Transverse colon (tissue), 4 donors: ENCODE data around the gene TMEM132D. TPM values are rescaled to one million over a fixed set of nuclear protein-coding genes. Genes with fewer than 3 reads are reported as not detected.

ENCODE experiments used
- DNase-seq: peaks from one replicate; pipeline ENCODE4 v3.0.0-alpha.2; 2019
- H3K27ac ChIP-seq, 4 donors: fragments of 200-600 bp; sonication (generic); 2 replicates each; pipeline ENCODE4 v1.5.1; 2016 to 2018; ENCODE audit warnings: inconsistent platforms in 4 of 4
- H3K27me3 ChIP-seq: fragments of 200-600 bp; sonication (generic); 2 replicates; pipeline ENCODE4 v1.5.1; 2017; ENCODE audit warnings: inconsistent platforms
- H3K36me3 ChIP-seq, 4 donors: fragments of 200-600 bp; sonication (generic); 2 replicates each; pipeline ENCODE4 v1.5.1; 2017 to 2019; ENCODE audit warnings: inconsistent platforms in 4 of 4
- H3K4me1 ChIP-seq, 4 donors: fragments of 200-600 bp; sonication (generic); 2 replicates each; pipeline ENCODE4 v1.5.1; 2017 to 2020; ENCODE audit warnings: inconsistent platforms in 4 of 4
- H3K4me3 ChIP-seq, 4 donors: fragments of 200-600 bp; sonication (generic); 1 replicate in 1 of 4; 2 replicates in 3 of 4; pipeline versions ENCODE4 v1.5.1 to v1.6.1; 2017 to 2019; ENCODE audit warnings: inconsistent platforms in 4 of 4
- H3K9me3 ChIP-seq, 2 donors: fragments of 200-600 bp; sonication (generic); 2 replicates each; pipeline ENCODE4 v1.5.1; 2017 to 2019; ENCODE audit warnings: inconsistent platforms in 2 of 2
- CTCF ChIP-seq, 5 experiments: fragments of 200-600 bp in 3 of 5; fragments of 450-650 bp in 2 of 5; sonication (generic) in 3 of 5; IDR thresholded peaks; 1 replicate in 2 of 5; 2 replicates in 3 of 5; pipeline ENCODE4 v1.5.1; 2016 to 2017; ENCODE audit warnings: antibody characterized with exemption in 5 of 5, inconsistent platforms in 3 of 5, mild to moderate bottlenecking in 2 of 5, moderate library complexity in 1 of 5
- EP300 ChIP-seq: sonication (generic); formaldehyde crosslinking; IDR thresholded peaks from one replicate; pipeline ENCODE4 v1.6.1; 2017; ENCODE audit warnings: antibody characterized with exemption, low read depth
- POLR2A ChIP-seq: fragments of 450-650 bp; IDR thresholded peaks from one replicate; pipeline ENCODE4 v1.6.1; 2016; ENCODE audit warnings: antibody characterized with exemption, mild to moderate bottlenecking, moderate library complexity
- POLR2AphosphoS5 ChIP-seq, 3 donors: sonication (generic); formaldehyde crosslinking; IDR thresholded peaks; one replicate each; pipeline ENCODE4 v1.6.1; 2016; ENCODE audit warnings: antibody characterized with exemption in 3 of 3
- WGBS, 2 donors: methylation state at CpG; one replicate each; pipeline ENCODE4 v1.1.5; 2018; ENCODE audit warnings: low coverage in 1 of 2; 5-methylcytosine and 5-hydroxymethylcytosine counted together
- in situ Hi-C, 4 donors: fragments of 200-750 bp; cut with MboI; loops; one replicate each; pipeline versions ENCODE4 v1.15.0 to v1.15.1; 2017; ENCODE audit warnings: low sequenced_read_pairs in 3 of 4, low pct_ligation_motif_present in 1 of 4, low pct_unique_long_range_greater_than_20kb in 1 of 4
- intact Hi-C: fragments of 100-400 bp; cut with DNase I; formaldehyde crosslinking; loops from one replicate; pipeline ENCODE4 v1.15.1; 2023; ENCODE audit warnings: low total_unique reads
- total RNA-seq, 4 donors: library from RNA; depleted of rRNA; stranded (reverse); fragments of >200 nt; gene quantifications; one replicate each; pipeline ENCODE4 v1.1.0, GENCODE V29; 2016

Gene TMEM132D
- total RNA-seq, 4 donors from 2014 or later, result 0.48 to 0.55 TPM; not detected in 2

DNA sequence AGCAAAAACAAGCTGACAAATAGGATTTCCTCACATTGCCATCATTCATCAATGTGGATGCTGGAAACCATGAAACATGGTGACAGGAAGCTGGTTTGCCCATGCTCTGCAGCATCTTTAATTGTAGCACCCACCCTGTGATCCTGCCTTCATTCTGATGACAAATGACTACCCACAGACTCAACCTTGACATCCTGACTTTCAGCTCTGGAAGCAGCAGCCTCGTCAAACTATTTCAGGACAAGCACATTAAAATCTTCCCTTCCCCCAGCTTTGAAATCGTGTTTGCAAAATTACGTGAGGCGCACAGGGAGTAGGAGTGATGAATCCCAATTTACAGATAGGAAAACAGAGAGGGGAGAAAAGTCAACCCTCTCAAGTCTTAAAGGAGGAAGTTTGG lies 765.0 kb downstream of the TMEM132D start:
- Histone ChIP-seq H3K27ac (no peak overlapping the region), H3K9me3 (no peaks in the 10 kb centered on the region), H3K36me3 (no peaks in the 10 kb centered on the region), H3K4me1 (no peaks in the 10 kb centered on the region), H3K4me3 (no peak overlapping the region), H3K27me3 (no peaks in the 10 kb centered on the region)
- in situ Hi-C loops, result no loop called here
- DNase-seq, result no peak
- TF ChIP-seq POLR2A (no peak), POLR2AphosphoS5 (IDR thresholded peaks at IDR 0.05) (no peak), EP300 (no peak), CTCF (IDR thresholded peaks at IDR 0.05) (no peak)
- 82 to 87% methylated on average over 4 of the region's 4 CpGs for WGBS, 2 donors
- intact Hi-C loops, result no loop called here

DNA sequence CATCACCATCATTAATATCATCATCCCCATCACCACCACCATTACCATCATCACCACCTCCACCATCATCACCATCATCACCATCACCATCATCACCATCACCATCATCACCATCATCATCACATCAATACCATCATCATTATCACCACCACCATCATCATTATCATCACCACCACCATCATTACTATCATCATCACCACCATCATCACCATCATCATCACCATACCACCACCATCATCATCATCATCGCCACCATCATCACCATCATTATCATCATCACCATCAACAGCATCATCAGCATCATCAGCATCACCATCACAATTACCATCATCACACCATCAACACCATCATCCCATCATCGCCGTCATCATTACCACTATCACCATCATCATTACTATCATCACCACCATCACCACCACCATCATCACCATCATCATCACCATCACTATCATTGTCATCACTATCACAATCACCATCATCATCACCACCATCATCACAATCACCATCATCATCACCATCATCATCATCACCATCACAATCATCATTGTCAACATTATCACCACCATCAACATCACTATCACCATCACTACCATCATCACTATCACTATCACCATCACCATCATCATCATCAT lies 767.0 kb downstream of the TMEM132D start:
- H3K4me1 ChIP-seq, result no peaks in the 10 kb centered on the region
- H3K36me3 ChIP-seq, result no peaks in the 10 kb centered on the region
- no peaks in the 10 kb centered on the region for H3K27me3 ChIP-seq
- in situ Hi-C loops (no loop called here), intact Hi-C loops (no loop called here)
- WGBS, 2 donors, result 87 to 94% methylated on average over 3 of the region's 3 CpGs
- H3K27ac ChIP-seq, result no peak overlapping the region
- no peak overlapping the region for H3K4me3 ChIP-seq
- H3K9me3 ChIP-seq, result no peaks in the 10 kb centered on the region
- TF ChIP-seq CTCF (IDR thresholded peaks at IDR 0.05) (no peak), POLR2A (no peak), EP300 (no peak), POLR2AphosphoS5 (IDR thresholded peaks at IDR 0.05) (no peak)
- DNase-seq, result no peak

- WGBS, 2 donors, result 75% methylated on average over 12 of the region's 12 CpGs; no CpG with 5 or more reads in 1 of the 2 donors
- no peak overlapping the region for H3K27ac ChIP-seq
- H3K9me3 ChIP-seq, result peaks cover 0 to 5% of the 10 kb centered on the region in 2 donors
- TF ChIP-seq POLR2A (no peak), EP300 (no peak), CTCF (IDR thresholded peaks at IDR 0.05) (no peak), POLR2AphosphoS5 (IDR thresholded peaks at IDR 0.05) (no peak)
- intact Hi-C loops (no loop called here), in situ Hi-C loops (no loop called here)
- H3K36me3 ChIP-seq, result no peaks in the 10 kb centered on the region
- H3K4me3 ChIP-seq, result no peak overlapping the region
- H3K4me1 ChIP-seq, result no peaks in the 10 kb centered on the region
- DNase-seq, result no peak
- H3K27me3 ChIP-seq, result no peaks in the 10 kb centered on the region
Measured at GRCh38 chr12:129127771-129128170, 776.1 kb downstream of the TMEM132D start.

- intact Hi-C loops, result no loop called here
- no peak for TF ChIP-seq CTCF (IDR thresholded peaks at IDR 0.05)
- TF ChIP-seq POLR2AphosphoS5 (IDR thresholded peaks at IDR 0.05), result no peak
- TF ChIP-seq EP300, result no peak
- TF ChIP-seq POLR2A, result no peak
- Histone ChIP-seq H3K36me3 (no peaks in the 10 kb centered on the region), H3K4me1 (no peaks in the 10 kb centered on the region), H3K4me3 (no peak overlapping the region), H3K27me3 (no peaks in the 10 kb centered on the region), H3K9me3 (peaks cover 0 to 5% of the 10 kb centered on the region in 2 donors), H3K27ac (no peak overlapping the region)
- DNase-seq, result no peak
- in situ Hi-C loops, result no loop called here
- 75 to 87% methylated on average over 4 to 9 of the region's 9 CpGs for WGBS, 2 donors
Measured at GRCh38 chr12:129127211-129127610, 776.6 kb downstream of the TMEM132D start.
